ENCODE measurements around the gene CRYM. TPM values are rescaled to one million over a fixed set of nuclear protein-coding genes. Genes with fewer than 3 reads are reported as not detected.

CRYM gene
- total RNA-seq, 1 experiment from 2014 or later: not detected

DNA sequence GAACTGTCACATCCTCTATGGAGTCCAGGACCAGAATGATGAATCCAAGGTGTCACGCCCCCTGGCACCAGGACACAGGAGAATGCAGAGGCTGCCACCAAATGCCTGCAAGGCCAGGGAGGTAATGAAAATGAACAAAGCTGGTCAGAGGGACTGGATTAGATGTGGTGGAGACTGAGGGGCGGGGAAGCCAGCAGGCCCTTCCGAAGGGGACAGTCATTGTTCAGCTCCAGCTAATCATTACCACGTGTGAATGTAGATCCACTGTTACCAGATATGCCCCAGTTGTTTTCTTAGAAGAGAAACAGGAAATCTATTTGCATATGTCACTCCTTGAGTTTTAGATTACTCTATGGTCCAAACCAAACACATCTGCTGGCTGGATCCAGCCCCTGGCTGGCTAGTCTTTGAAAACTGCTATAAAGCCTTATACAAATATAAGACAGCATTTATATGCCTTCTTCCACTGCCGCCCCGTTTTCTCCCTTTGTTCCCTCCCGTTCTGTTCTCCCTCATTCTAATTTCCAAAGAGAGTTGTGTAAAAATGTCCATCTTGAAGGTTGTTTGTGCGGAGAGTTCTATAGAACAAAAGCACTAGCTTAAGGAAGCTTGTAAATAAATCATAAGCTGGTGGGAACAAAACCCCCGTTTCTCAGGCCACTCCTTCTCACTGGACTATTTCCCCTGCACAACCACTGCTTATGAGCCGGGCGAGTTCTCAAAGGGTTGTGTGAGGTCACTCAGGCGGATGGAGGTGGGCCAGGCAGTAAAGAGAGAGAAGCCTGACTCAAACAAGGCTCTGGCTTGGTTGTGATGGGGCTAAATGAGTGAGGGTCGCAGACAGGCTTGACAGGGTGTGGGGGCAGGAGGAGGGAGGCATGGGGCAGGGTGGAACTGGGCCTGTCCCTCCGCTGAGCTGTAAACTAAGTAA lies 14.2 kb downstream of the CRYM start:
- Histone ChIP-seq H2AFZ (no peak overlapping the region), H3K4me1 (replicated peaks; ENCODE audit: insufficient read depth) (no peaks in the 10 kb centered on the region), H3K27me3 (ENCODE audit: insufficient read depth, low read depth) (no peaks in the 10 kb centered on the region), H3K36me3 (ENCODE audit: low read depth) (no peaks in the 10 kb centered on the region), H4K20me1 (ENCODE audit: insufficient read depth) (no peaks in the 10 kb centered on the region), H3K79me2 (ENCODE audit: low read depth) (no peaks in the 10 kb centered on the region), H3K4me2 (no peak overlapping the region), H3K27ac (no peak overlapping the region), H3F3A (ENCODE audit: insufficient read depth, low read depth) (no peaks in the 10 kb centered on the region), H3K9me3 (ENCODE audit: insufficient read depth, low read depth) (no peaks in the 10 kb centered on the region), H3K9me2 (ENCODE audit: insufficient read depth) (no peaks in the 10 kb centered on the region), H3K4me3 (no peak overlapping the region)
- no peak for DNase-seq
- no TSS peak for BruUV-seq (replicated peaks)
- ChIA-PET POLR2A (ENCODE audit: unreplicated experiment) (no interaction called here), CTCF (no interaction called here)
- TF ChIP-seq EZH2 (IDR thresholded peaks at IDR 0.05; ENCODE audit: low read depth): no peak
- TF ChIP-seq, protein P1, sequence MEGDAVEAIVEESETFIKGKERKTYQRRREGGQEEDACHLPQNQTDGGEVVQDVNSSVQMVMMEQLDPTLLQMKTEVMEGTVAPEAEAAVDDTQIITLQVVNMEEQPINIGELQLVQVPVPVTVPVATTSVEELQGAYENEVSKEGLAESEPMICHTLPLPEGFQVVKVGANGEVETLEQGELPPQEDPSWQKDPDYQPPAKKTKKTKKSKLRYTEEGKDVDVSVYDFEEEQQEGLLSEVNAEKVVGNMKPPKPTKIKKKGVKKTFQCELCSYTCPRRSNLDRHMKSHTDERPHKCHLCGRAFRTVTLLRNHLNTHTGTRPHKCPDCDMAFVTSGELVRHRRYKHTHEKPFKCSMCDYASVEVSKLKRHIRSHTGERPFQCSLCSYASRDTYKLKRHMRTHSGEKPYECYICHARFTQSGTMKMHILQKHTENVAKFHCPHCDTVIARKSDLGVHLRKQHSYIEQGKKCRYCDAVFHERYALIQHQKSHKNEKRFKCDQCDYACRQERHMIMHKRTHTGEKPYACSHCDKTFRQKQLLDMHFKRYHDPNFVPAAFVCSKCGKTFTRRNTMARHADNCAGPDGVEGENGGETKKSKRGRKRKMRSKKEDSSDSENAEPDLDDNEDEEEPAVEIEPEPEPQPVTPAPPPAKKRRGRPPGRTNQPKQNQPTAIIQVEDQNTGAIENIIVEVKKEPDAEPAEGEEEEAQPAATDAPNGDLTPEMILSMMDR (conservative IDR thresholded peaks at IDR 0.05): no peak
- intact Hi-C loops (cut with micrococcal nuclease; ENCODE audit: unreplicated experiment): no loop called here

DNA sequence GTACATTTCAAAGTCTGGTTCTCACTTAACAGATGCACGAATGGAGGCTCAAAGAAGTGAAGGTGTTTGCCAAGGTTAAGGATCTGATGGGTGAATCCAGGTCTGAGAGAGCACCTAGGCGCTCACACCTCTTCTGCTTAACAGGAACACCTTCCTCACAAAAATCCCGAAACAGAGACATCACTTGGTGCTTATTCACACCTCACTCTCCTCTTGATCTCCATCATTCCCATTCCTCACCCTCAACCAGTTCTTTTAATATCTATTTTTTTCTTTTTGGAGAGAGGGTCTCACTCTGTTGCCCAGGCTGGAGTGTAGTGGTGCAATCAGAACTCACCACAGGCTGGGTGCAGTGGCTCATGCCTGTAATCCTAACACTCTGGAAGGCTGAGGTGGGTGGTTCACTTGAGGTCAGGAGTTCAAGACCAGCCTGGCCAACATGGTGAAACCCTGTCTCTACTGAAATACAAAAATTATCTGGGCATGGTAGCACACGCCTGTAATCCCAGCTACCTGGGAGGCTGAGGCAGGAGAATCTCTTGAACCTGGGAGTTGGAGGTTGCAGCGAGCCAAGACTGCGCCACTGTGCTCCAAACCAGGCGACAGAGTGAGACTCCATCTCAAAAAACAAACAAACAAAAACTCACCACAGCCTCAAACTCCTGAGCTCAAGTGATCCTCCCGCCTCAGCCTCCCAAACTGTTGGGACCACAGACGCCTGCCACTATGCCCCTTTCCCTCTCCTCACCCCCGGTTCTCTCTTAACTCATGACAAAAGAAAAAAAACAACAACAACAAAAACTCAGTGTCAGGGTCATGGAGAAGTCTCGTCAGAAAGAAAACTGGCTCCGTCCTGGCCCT lies 15.1 kb downstream of the CRYM start:
- Histone ChIP-seq H3K9me2 (ENCODE audit: insufficient read depth) (no peaks in the 10 kb centered on the region), H3K79me2 (ENCODE audit: low read depth) (no peaks in the 10 kb centered on the region), H3K36me3 (ENCODE audit: low read depth) (no peaks in the 10 kb centered on the region), H3F3A (ENCODE audit: insufficient read depth, low read depth) (no peaks in the 10 kb centered on the region), H2AFZ (no peak overlapping the region), H3K4me3 (no peak overlapping the region), H3K27ac (no peak overlapping the region), H3K4me2 (no peak overlapping the region), H4K20me1 (ENCODE audit: insufficient read depth) (no peaks in the 10 kb centered on the region), H3K4me1 (replicated peaks; ENCODE audit: insufficient read depth) (no peaks in the 10 kb centered on the region), H3K9me3 (ENCODE audit: insufficient read depth, low read depth) (no peaks in the 10 kb centered on the region), H3K27me3 (ENCODE audit: insufficient read depth, low read depth) (0 out of 2 replicates have a peak, but pooled peaks cover under 1% of the 10 kb centered on the region)
- ChIA-PET POLR2A (ENCODE audit: unreplicated experiment) (no interaction called here), CTCF (no interaction called here)
- no peak for DNase-seq
- TF ChIP-seq, protein P1 (conservative IDR thresholded peaks at IDR 0.05): no peak
- TF ChIP-seq EZH2 (IDR thresholded peaks at IDR 0.05; ENCODE audit: low read depth): no peak
- intact Hi-C loops (cut with micrococcal nuclease; ENCODE audit: unreplicated experiment): no loop called here
- BruUV-seq (replicated peaks): no TSS peak

DNA sequence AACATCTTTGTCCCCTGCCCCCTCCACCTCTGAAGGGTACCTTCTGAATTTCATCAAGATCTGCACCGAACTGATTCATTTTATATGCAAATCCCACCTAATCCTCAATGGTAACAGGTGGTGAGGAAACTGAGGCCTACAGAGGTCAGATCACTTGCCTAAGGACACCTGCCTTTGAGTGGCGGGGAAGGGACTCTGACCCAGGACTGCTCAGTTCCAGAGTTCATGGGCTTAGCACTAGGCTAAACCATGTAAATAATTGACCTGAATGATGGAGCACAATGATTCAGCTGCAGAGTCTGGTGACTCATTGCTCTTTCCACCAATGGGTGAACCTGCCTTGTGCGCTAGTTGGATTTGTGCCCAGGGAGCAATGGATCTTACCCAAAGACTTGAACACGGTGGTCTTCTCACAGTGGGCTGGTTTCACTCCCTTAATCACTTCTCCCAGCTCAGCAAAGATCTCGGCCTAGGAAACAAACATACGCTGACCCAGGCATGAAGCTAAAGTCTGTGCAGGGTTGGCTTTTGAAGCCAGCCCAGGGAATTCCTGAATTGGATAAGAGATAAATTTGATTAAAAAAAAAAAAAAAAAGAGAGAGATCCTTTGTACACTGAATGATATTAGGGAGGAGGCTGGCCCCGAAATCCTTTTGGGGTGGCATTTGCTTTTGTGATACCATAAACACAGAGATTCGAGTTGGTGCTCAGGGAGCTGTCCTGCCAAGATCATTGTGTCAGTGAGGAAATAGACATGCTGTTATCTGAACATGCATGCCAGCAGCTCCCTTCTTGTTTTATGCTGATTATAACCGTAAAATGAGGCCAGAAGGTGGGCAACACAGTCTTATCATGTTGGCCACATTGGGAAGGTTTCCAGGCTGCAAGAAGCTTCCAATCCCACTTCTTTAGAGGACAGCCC lies 17.0 kb downstream of the CRYM start:
- Histone ChIP-seq H3F3A (ENCODE audit: insufficient read depth, low read depth) (no peaks in the 10 kb centered on the region), H3K36me3 (ENCODE audit: low read depth) (no peaks in the 10 kb centered on the region), H3K27me3 (ENCODE audit: insufficient read depth, low read depth) (peaks cover 19% of the 10 kb centered on the region), H3K9me2 (ENCODE audit: insufficient read depth) (no peaks in the 10 kb centered on the region), H3K4me2 (no peak overlapping the region), H3K4me3 (no peak overlapping the region), H3K4me1 (replicated peaks; ENCODE audit: insufficient read depth) (no peaks in the 10 kb centered on the region), H2AFZ (no peak overlapping the region), H3K9me3 (ENCODE audit: insufficient read depth, low read depth) (no peaks in the 10 kb centered on the region), H4K20me1 (ENCODE audit: insufficient read depth) (no peaks in the 10 kb centered on the region), H3K79me2 (ENCODE audit: low read depth) (no peaks in the 10 kb centered on the region), H3K27ac (no peak overlapping the region)
- peak in 1 of 2 experiments; percentile 9 for DNase-seq
- POLR2A ChIA-PET (ENCODE audit: unreplicated experiment): no interaction called here
- TF ChIP-seq EZH2 (IDR thresholded peaks at IDR 0.05; ENCODE audit: low read depth): no peak
- intact Hi-C loops (cut with micrococcal nuclease; ENCODE audit: unreplicated experiment): no loop called here
- CTCF ChIA-PET: interaction anchor here (0.6 kb wide), 1 partner anchor 15 kb away, joined by 4 read pairs; no protein-coding TSS in a partner anchor
- BruUV-seq (replicated peaks): no TSS peak

Data from PC-9 (cell line).